Measurements from ENCODE around the gene AGPAT4.

The AGPAT4 gene

GRCh38 chr6:161290751-161291150 lies 16.9 kb upstream of the AGPAT4 start:
- no peak for DNase-seq

- no peak for DNase-seq
Observed at GRCh38 chr6:161284653-161285052, 10.8 kb upstream of the AGPAT4 start.

GRCh38 chr6:161281092-161281491 lies 7.2 kb upstream of the AGPAT4 start:
- DNase-seq: no peak

GRCh38 chr6:161279677-161280415 lies 6.0 kb upstream of the AGPAT4 start:
- no peak for DNase-seq

- no peak for DNase-seq
Observed at GRCh38 chr6:161276605-161277155, 2.8 kb upstream of the AGPAT4 start.

GRCh38 chr6:161274898-161275297 lies 1.0 kb upstream of the AGPAT4 start:
- DNase-seq: no peak

GRCh38 chr6:161274488-161274858 lies 612 bp upstream of the AGPAT4 start:
- DNase-seq: no peak

GRCh38 chr6:161273274-161273751 lies 548 bp downstream of the AGPAT4 start:
- peak; percentile 61 for DNase-seq

GRCh38 chr6:161272635-161273273 lies 1.1 kb downstream of the AGPAT4 start:
- DNase-seq: peak; percentile 43

- no peak for DNase-seq
Observed at GRCh38 chr6:161271343-161272030, 2.4 kb downstream of the AGPAT4 start.

GRCh38 chr6:161270116-161270515 lies 3.7 kb downstream of the AGPAT4 start:
- no peak for DNase-seq

GRCh38 chr6:161269310-161269709 lies 4.6 kb downstream of the AGPAT4 start:
- no peak for DNase-seq

- no peak for DNase-seq
Observed at GRCh38 chr6:161268531-161269210, 5.2 kb downstream of the AGPAT4 start.

- DNase-seq: no peak
Observed at GRCh38 chr6:161266513-161267230, 7.2 kb downstream of the AGPAT4 start.

GRCh38 chr6:161265975-161266374 lies 7.9 kb downstream of the AGPAT4 start:
- DNase-seq: no peak

GRCh38 chr6:161265554-161265953 lies 8.3 kb downstream of the AGPAT4 start:
- no peak for DNase-seq

- no peak for DNase-seq
Observed at GRCh38 chr6:161264181-161264580, 9.7 kb downstream of the AGPAT4 start.

- DNase-seq: no peak
Observed at GRCh38 chr6:161261816-161262215, 12.0 kb downstream of the AGPAT4 start.

- no peak for DNase-seq
Observed at GRCh38 chr6:161261325-161261724, 12.5 kb downstream of the AGPAT4 start.

GRCh38 chr6:161259302-161259701 lies 14.6 kb downstream of the AGPAT4 start:
- DNase-seq: no peak

GRCh38 chr6:161257793-161258457 lies 15.9 kb downstream of the AGPAT4 start:
- DNase-seq: no peak
